Measurements from ENCODE around the gene MTURN. TPM values are rescaled to one million over a fixed set of nuclear protein-coding genes. Genes with fewer than 3 reads are reported as not detected.

Gene MTURN
- total and polyA plus RNA-seq, 2 donors (not counting 3 experiments of a cell fraction or from before 2014, with no cell fraction given), result 4.9 to 6.6 TPM

DNA sequence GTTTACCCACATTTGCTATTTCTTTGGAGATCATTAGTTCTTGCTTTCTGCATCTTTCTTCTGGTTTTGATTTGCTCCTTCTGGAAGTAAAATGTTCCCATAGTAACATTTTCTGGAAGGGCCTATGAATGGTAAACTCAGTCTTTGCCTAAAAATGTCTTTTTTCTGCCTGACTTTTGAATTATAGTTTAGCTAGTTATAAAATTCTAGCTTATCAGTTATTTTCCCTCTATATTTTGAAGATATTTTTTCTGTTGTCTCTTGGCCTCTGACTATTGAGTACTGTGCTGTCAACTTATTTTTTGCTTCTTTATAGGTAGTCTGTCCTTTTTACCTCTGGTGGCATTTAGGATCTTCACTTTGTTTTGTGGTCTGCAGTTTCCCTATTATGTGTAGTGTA lies 21.6 kb upstream of the MTURN start:
- intact Hi-C loops (cut with micrococcal nuclease), result no loop called here
- dilution Hi-C loops (cut with MboI; ENCODE audit: extremely low pct_ligation_motif_present, low sequenced_read_pairs), result no loop called here
- BruUV-seq (replicated peaks), result no TSS peak
- Histone ChIP-seq H3K4me2 (ENCODE audit: insufficient read depth, low read length) (no peak overlapping the region), H3K9me3 (replicated peaks; ENCODE audit: control insufficient read depth, insufficient read depth, low read length) (no peaks in the 10 kb centered on the region), H3K27me3 (ENCODE audit: control insufficient read depth in 2 of 2, insufficient read depth in 2 of 2, low read length in 2 of 2) (no peaks in the 10 kb centered on the region), H3K27ac (ENCODE audit: insufficient read depth, low read depth, low read length) (no peak overlapping the region), H2AFZ (ENCODE audit: low read depth, low read length) (no peak overlapping the region), H3K4me3 (replicated peaks in 1 of 3; ENCODE audit: insufficient read depth in 1 of 3, low read depth in 1 of 3, low read length in 3 of 3) (no peak overlapping the region), H4K20me1 (replicated peaks; ENCODE audit: control insufficient read depth, extremely low read depth, insufficient read depth, low read length) (no peaks in the 10 kb centered on the region), H3K9ac (replicated peaks; ENCODE audit: extremely low read depth, insufficient read depth, low read length) (no peak overlapping the region), H3K79me2 (ENCODE audit: control insufficient read depth, insufficient read depth, low read length) (no peaks in the 10 kb centered on the region), H3K9me1 (replicated peaks; ENCODE audit: control insufficient read depth, extremely low read depth, insufficient read depth, low read length) (no peaks in the 10 kb centered on the region), H3K36me3 (ENCODE audit: control insufficient read depth in 2 of 2, extremely low read depth in 1 of 2, insufficient read depth in 2 of 2, low read length in 2 of 2) (no peaks in the 10 kb centered on the region), H3K4me1 (ENCODE audit: control insufficient read depth, extremely low read depth, insufficient read depth, low read length) (no peaks in the 10 kb centered on the region)
- DNase-seq (ENCODE audit: low read depth, low spot score) (no peak), FAIRE-seq (no peak)
- POLR2A ChIA-PET, result no interaction called here
- CTCF ChIA-PET, result interaction anchor here (1.1 kb wide), 1 partner anchor 13 kb away, joined by 3 read pairs; no protein-coding TSS in a partner anchor
- TF ChIP-seq POLR2A (IDR thresholded peaks at IDR 0.05; ENCODE audit: low read depth, low read length) (no peak), EZH2 (IDR thresholded peaks at IDR 0.05; ENCODE audit: borderline replicate concordance, low read depth, low read length, severe bottlenecking) (no peak), JUN (IDR thresholded peaks at IDR 0.05; ENCODE audit: borderline replicate concordance, insufficient read depth, insufficient read length, low read depth) (no peak), GATA2 (IDR thresholded peaks at IDR 0.05; ENCODE audit: insufficient read depth, insufficient read length, low read depth, low read length) (no peak), CTCF (IDR thresholded peaks at IDR 0.05; ENCODE audit: extremely low read depth in 1 of 2, insufficient read depth in 1 of 2, low read depth in 1 of 2, low read length in 2 of 2) (no peak), MAX (IDR thresholded peaks at IDR 0.05; ENCODE audit: insufficient read depth, insufficient read length) (no peak), POLR2AphosphoS5 (IDR thresholded peaks at IDR 0.05; ENCODE audit: insufficient read depth, low read depth, low read length) (no peak), FOS (IDR thresholded peaks at IDR 0.05; ENCODE audit: borderline replicate concordance, insufficient read depth, low read length) (no peak), MYC (IDR thresholded peaks at IDR 0.05; ENCODE audit: low read depth, low read length) (no peak)

All from endothelial cell of umbilical vein (primary cell).